Adrenal gland (tissue), 5 donors: ENCODE data around the gene MYEOV.

Experiments used
- POLR2A ChIP-seq, 2 donors: fragments of 450-650 bp; IDR thresholded peaks; one replicate each; pipeline ENCODE4 v1.6.1; 2017; ENCODE audit warnings: antibody characterized with exemption in 2 of 2, mild to moderate bottlenecking in 2 of 2, moderate library complexity in 1 of 2
- TF ChIP-seq, protein P1 (sequence below), 6 experiments: fragments of 450-650 bp in 4 of 6; fragments of 200-600 bp in 2 of 6; sonication (generic) in 1 of 6; IDR thresholded peaks; 1 replicate in 5 of 6; 2 replicates in 1 of 6; pipeline versions ENCODE4 v1.5.1 to v1.8.0; 2016 to 2021; ENCODE audit warnings: antibody characterized with exemption in 6 of 6, mild to moderate bottlenecking in 2 of 6, moderate library complexity in 1 of 6
- donor health status: DM: no; HTN: no; CAD: no.

DNA sequence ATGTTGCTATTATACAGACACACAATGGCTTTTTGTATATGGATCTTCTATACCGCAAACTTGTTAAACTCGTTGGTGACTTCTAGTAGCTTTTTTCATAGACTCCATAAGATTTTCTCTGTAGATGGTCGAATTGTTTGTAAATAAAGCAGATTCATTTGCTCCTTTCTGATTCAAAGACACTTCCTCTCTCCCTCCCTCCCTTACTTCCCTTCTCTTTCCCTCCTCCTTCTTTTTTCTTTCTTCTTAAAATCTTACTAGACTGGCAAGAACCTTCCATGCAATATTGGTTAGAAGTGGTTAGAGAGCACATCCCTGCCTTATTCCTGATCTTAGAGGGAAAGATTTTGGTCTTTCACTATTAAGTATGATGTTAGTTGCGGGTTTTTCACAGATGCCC is 36.4 kb downstream of the MYEOV start:
- no peak for TF ChIP-seq POLR2A (IDR thresholded peaks at IDR 0.05)
- TF ChIP-seq, protein P1, sequence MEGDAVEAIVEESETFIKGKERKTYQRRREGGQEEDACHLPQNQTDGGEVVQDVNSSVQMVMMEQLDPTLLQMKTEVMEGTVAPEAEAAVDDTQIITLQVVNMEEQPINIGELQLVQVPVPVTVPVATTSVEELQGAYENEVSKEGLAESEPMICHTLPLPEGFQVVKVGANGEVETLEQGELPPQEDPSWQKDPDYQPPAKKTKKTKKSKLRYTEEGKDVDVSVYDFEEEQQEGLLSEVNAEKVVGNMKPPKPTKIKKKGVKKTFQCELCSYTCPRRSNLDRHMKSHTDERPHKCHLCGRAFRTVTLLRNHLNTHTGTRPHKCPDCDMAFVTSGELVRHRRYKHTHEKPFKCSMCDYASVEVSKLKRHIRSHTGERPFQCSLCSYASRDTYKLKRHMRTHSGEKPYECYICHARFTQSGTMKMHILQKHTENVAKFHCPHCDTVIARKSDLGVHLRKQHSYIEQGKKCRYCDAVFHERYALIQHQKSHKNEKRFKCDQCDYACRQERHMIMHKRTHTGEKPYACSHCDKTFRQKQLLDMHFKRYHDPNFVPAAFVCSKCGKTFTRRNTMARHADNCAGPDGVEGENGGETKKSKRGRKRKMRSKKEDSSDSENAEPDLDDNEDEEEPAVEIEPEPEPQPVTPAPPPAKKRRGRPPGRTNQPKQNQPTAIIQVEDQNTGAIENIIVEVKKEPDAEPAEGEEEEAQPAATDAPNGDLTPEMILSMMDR (IDR thresholded peaks at IDR 0.05): no peak
